HepG2 (cell line): ENCODE measurements around the gene PLCG2. TPM values are rescaled to one million over a fixed set of nuclear protein-coding genes. Genes with fewer than 3 reads are reported as not detected.

Experiments
- ARNT ChIP-seq: fragments of 450-650 bp; IDR thresholded peaks from 2 replicates; pipeline ENCODE4 v1.6.1; 2017
- KAT8 ChIP-seq: IDR thresholded peaks from 2 replicates; pipeline ENCODE4 v1.6.1; 2016; ENCODE audit warnings: missing genetic modification reagents, missing compliant biosample characterization
- KDM5B ChIP-seq: sonication (generic); formaldehyde crosslinking; IDR thresholded peaks from 2 replicates; pipeline ENCODE4 v1.4.0; 2020; ENCODE audit warnings: missing genetic modification reagents, mild to moderate bottlenecking, borderline replicate concordance
- MLLT10 ChIP-seq: sonication (generic); formaldehyde crosslinking; IDR thresholded peaks from 2 replicates; pipeline ENCODE4 v1.4.0; 2020; ENCODE audit warnings: missing genetic modification reagents
- MTA1 ChIP-seq: sonication (generic); formaldehyde crosslinking; IDR thresholded peaks from 2 replicates; pipeline ENCODE4 v1.4.0; 2020; ENCODE audit warnings: missing genetic modification reagents, mild to moderate bottlenecking, borderline replicate concordance
- REXO4 ChIP-seq: sonication (generic); formaldehyde crosslinking; IDR thresholded peaks from 2 replicates; pipeline ENCODE4 v1.8.0; 2022; ENCODE audit warnings: missing genetic modification reagents, mild to moderate bottlenecking, borderline replicate concordance
- SAP130 ChIP-seq: IDR thresholded peaks from 2 replicates; pipeline ENCODE4 v1.6.1; 2016; ENCODE audit warnings: low read depth
- ZFP36 ChIP-seq: fragments of 150-350 bp; IDR thresholded peaks from 2 replicates; pipeline ENCODE4 v1.6.1; 2018; ENCODE audit warnings: borderline replicate concordance, low read length, low read depth; ENCODE audit not compliant: partially characterized antibody
- ZNF20 ChIP-seq: sonication (generic); formaldehyde crosslinking; IDR thresholded peaks from 2 replicates; pipeline ENCODE4 v1.4.0; 2020; ENCODE audit warnings: mild to moderate bottlenecking, moderate library complexity, missing genetic modification reagents
- ZNF30 ChIP-seq: sonication (generic); formaldehyde crosslinking; IDR thresholded peaks from 2 replicates; pipeline ENCODE4 v1.5.0; 2020; ENCODE audit warnings: mild to moderate bottlenecking, missing genetic modification reagents
- ZNF737 ChIP-seq: sonication (generic); formaldehyde crosslinking; IDR thresholded peaks from 2 replicates; pipeline ENCODE4 v1.5.0; 2020; ENCODE audit warnings: missing genetic modification reagents, mild to moderate bottlenecking, borderline replicate concordance
- ZNF83 ChIP-seq: sonication (generic); formaldehyde crosslinking; IDR thresholded peaks from 2 replicates; pipeline ENCODE4 v1.4.0; 2020; ENCODE audit warnings: missing genetic modification reagents, mild to moderate bottlenecking, borderline replicate concordance
- ZNF883 ChIP-seq: sonication (generic); formaldehyde crosslinking; IDR thresholded peaks from 2 replicates; pipeline ENCODE4 v1.5.1; 2020; ENCODE audit warnings: mild to moderate bottlenecking, missing genetic modification reagents; ENCODE audit errors: not compliant biosample characterization
- polyA plus RNA-seq, 8 experiments: library from polyadenylated mRNA; depleted of rRNA in 3 of 8; stranded (reverse) in 7 of 8; unstranded in 1 of 8; fragments of >200 nt; fragmentation: Illumina TruSeq in 4 of 8; extraction: Trizol in 4 of 8; gene quantifications; 2 replicates each; pipeline versions ENCODE4 v1.2.1 to v1.2.3, GENCODE V29; 2011 to 2016; ENCODE audit warnings: low read depth in 4 of 8, missing spikeins in 1 of 8, mixed read lengths in 1 of 8; ENCODE audit not compliant: insufficient read depth in 1 of 8
- total RNA-seq, 5 experiments: library from RNA; depleted of rRNA; stranded (reverse); fragments of >200 nt; fragmentation: Illumina TruSeq; extraction: Trizol; gene quantifications; 2 replicates each; pipeline ENCODE4 v1.2.3, GENCODE V29; 2016; ENCODE audit warnings: low read depth in 1 of 5
- TF ChIP-seq, protein P1 (sequence below): sonication (generic); formaldehyde crosslinking; IDR thresholded peaks from 2 replicates; pipeline ENCODE4 v1.5.1; 2020; ENCODE audit warnings: missing genetic modification reagents, mild to moderate bottlenecking, borderline replicate concordance
- TF ChIP-seq, protein P2 (sequence below): sonication (generic); formaldehyde crosslinking; IDR thresholded peaks from 2 replicates; pipeline ENCODE4 v1.4.0; 2020; ENCODE audit warnings: missing genetic modification reagents, mild to moderate bottlenecking, borderline replicate concordance
- TF ChIP-seq, protein P3 (sequence below): sonication (generic); formaldehyde crosslinking; IDR thresholded peaks from 2 replicates; pipeline ENCODE4 v1.4.0; 2020; ENCODE audit warnings: low read depth, mild to moderate bottlenecking, missing genetic modification reagents
- TF ChIP-seq, protein P4 (sequence below): sonication (generic); formaldehyde crosslinking; conservative IDR thresholded peaks from 2 replicates; pipeline ENCODE4 v1.4.0; 2020; ENCODE audit warnings: missing genetic modification reagents
- TF ChIP-seq, protein P5 (sequence below): sonication (generic); formaldehyde crosslinking; conservative IDR thresholded peaks from 2 replicates; pipeline ENCODE4 v1.8.0; 2022; ENCODE audit warnings: missing genetic modification reagents

PLCG2 gene
- total and polyA plus RNA-seq, 2 of the 13 experiments (the other 11 are each of a cell fraction or from before 2014, with no cell fraction given) = 0.13 to 0.18 TPM

DNA sequence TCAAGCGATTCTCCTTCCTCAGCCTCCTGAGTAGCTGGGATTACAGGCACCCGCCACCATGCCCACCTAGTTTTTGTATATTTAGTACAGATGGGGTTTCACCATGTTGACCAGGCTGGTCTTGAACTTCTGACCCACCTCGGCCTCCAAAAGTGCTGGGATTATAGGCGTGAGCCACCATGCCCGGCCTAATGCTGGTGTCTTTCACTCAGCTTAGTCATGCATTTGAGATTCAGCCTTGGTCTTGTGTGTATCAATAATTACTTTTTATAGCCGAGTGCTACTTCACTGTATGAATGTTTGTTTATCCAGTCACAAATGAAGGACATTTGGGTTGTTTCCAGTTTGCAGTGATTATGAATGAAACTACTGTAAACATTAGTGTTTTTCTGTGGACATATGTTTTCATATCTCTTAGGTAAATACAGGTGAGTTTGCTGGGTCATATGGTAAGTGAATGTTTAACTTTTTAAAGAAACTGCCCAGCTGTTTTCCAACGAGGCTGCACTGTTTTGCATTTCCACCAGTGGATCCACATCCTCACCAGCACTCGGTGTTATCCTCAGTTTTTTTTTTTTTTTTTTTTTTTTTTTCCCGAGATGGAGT lies 11.0 kb upstream of the PLCG2 start (continued):
- no peak for TF ChIP-seq REXO4
- TF ChIP-seq ZNF30 (CRISPR knock-in tag) = no peak
- TF ChIP-seq, protein P1, sequence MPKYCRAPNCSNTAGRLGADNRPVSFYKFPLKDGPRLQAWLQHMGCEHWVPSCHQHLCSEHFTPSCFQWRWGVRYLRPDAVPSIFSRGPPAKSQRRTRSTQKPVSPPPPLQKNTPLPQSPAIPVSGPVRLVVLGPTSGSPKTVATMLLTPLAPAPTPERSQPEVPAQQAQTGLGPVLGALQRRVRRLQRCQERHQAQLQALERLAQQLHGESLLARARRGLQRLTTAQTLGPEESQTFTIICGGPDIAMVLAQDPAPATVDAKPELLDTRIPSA (CRISPR knock-in tag) = no peak
- TF ChIP-seq ZNF83 = no peak
- TF ChIP-seq, protein P2, sequence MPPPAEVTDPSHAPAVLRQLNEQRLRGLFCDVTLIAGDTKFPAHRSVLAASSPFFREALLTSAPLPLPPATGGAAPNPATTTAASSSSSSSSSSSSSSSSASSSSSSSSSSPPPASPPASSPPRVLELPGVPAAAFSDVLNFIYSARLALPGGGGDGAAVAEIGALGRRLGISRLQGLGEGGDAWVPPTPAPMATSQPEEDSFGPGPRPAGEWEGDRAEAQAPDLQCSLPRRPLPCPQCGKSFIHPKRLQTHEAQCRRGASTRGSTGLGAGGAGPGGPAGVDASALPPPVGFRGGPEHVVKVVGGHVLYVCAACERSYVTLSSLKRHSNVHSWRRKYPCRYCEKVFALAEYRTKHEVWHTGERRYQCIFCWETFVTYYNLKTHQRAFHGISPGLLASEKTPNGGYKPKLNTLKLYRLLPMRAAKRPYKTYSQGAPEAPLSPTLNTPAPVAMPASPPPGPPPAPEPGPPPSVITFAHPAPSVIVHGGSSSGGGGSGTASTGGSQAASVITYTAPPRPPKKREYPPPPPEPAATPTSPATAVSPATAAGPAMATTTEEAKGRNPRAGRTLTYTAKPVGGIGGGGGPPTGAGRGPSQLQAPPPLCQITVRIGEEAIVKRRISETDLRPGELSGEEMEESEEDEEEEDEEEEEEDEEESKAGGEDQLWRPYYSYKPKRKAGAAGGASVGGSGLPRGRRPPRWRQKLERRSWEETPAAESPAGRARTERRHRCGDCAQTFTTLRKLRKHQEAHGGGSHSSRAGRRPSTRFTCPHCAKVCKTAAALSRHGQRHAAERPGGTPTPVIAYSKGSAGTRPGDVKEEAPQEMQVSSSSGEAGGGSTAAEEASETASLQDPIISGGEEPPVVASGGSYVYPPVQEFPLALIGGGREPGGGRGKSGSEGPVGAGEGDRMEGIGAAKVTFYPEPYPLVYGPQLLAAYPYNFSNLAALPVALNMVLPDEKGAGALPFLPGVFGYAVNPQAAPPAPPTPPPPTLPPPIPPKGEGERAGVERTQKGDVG (CRISPR knock-in tag) = 0 out of 2 replicates have a peak, but pooled peaks have one; percentile 64
- TF ChIP-seq, protein P3, sequence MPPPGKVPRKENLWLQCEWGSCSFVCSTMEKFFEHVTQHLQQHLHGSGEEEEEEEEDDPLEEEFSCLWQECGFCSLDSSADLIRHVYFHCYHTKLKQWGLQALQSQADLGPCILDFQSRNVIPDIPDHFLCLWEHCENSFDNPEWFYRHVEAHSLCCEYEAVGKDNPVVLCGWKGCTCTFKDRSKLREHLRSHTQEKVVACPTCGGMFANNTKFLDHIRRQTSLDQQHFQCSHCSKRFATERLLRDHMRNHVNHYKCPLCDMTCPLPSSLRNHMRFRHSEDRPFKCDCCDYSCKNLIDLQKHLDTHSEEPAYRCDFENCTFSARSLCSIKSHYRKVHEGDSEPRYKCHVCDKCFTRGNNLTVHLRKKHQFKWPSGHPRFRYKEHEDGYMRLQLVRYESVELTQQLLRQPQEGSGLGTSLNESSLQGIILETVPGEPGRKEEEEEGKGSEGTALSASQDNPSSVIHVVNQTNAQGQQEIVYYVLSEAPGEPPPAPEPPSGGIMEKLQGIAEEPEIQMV = no peak
- peak; percentile 92 for TF ChIP-seq SAP130 (CRISPR knock-in tag)
- no peak for TF ChIP-seq ZNF737
- TF ChIP-seq ZNF20 (CRISPR knock-in tag) = no peak
- TF ChIP-seq ZNF883 = no peak
- TF ChIP-seq, protein P4, sequence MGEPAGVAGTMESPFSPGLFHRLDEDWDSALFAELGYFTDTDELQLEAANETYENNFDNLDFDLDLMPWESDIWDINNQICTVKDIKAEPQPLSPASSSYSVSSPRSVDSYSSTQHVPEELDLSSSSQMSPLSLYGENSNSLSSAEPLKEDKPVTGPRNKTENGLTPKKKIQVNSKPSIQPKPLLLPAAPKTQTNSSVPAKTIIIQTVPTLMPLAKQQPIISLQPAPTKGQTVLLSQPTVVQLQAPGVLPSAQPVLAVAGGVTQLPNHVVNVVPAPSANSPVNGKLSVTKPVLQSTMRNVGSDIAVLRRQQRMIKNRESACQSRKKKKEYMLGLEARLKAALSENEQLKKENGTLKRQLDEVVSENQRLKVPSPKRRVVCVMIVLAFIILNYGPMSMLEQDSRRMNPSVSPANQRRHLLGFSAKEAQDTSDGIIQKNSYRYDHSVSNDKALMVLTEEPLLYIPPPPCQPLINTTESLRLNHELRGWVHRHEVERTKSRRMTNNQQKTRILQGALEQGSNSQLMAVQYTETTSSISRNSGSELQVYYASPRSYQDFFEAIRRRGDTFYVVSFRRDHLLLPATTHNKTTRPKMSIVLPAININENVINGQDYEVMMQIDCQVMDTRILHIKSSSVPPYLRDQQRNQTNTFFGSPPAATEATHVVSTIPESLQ = 0 out of 2 replicates have a peak, but pooled peaks have one; percentile 76
- 0 out of 2 replicates have a peak, but pooled peaks have one; percentile 22 for TF ChIP-seq MTA1 (CRISPR knock-in tag)
- TF ChIP-seq, protein P5, sequence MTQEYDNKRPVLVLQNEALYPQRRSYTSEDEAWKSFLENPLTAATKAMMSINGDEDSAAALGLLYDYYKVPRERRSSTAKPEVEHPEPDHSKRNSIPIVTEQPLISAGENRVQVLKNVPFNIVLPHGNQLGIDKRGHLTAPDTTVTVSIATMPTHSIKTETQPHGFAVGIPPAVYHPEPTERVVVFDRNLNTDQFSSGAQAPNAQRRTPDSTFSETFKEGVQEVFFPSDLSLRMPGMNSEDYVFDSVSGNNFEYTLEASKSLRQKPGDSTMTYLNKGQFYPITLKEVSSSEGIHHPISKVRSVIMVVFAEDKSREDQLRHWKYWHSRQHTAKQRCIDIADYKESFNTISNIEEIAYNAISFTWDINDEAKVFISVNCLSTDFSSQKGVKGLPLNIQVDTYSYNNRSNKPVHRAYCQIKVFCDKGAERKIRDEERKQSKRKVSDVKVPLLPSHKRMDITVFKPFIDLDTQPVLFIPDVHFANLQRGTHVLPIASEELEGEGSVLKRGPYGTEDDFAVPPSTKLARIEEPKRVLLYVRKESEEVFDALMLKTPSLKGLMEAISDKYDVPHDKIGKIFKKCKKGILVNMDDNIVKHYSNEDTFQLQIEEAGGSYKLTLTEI (CRISPR knock-in tag) = no peak
- TF ChIP-seq ZFP36 = no peak
- peak; percentile 84 for TF ChIP-seq KAT8 (CRISPR knock-in tag)
- no peak for TF ChIP-seq ARNT
- TF ChIP-seq MLLT10 (CRISPR knock-in tag) = no peak
- TF ChIP-seq KDM5B (CRISPR knock-in tag) = no peak
